ENCODE measurements around the gene VWA3B.

DNA sequence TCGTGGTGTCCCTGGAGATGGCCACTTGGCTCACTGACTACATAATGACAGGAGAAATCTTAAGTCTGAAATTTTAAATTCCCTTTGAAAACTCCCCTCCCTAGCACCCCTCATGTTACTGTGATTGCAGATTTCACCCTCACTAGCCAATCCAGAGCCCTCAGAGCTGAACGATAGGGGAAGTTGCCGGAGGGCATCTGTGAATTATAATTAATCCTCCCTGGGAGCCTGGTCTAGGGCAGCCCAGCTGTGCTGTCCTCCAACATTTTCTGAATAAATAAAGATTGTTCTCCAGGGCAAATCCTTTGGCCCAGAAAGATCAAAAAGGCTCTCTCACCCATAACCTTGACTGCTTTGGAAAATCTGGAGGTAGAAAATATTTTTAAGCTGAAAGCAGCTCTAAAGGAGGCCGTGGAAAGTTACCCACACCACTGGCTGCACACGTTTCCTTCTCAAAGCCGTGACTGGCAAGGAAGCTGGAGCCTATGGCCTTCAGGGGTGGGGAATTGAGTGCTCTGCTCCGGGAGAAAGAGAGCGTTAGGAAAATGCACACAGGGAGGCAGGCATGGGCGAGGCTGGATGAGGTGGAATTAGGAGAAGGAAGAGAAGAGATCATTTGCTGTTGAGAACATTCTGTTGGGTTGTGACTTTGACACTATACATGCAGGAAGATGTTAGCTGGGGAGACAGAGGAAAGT is 190.3 kb downstream of the VWA3B start:
- TF ChIP-seq ZNF274 (IDR thresholded peaks at IDR 0.05; ENCODE audit: low read depth, low read length), result no peak
- TF ChIP-seq YY1 (IDR thresholded peaks at IDR 0.05; ENCODE audit: insufficient read depth, insufficient read length), result no peak

Measured in NT2/D1 (cell line).